ENCODE data around the gene ATP1A1. TPM values are rescaled to one million over a fixed set of nuclear protein-coding genes. Genes with fewer than 3 reads are reported as not detected.

ATP1A1 gene
- total RNA-seq, 1 donor from 2014 or later: 255 TPM

DNA sequence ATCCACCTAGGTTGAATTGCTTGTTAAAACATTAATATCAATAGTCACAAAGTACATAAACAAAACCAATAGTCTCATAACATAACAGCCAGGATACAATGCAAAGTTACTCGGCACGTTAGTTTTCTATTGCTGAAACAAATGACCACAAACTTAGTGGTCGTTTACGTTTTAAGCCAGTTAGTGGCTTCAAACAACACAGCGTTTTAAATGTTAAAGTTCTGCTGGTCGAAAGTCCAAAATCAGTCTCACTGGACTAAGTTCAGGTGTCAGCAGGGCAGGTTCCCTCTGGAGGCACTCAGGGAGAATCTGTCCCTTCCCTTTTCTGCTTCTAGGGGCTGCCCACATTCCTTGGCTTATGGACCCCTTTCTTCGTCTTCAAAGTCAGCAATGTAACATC, 35.6 kb upstream of the ATP1A1 start:
- Histone ChIP-seq H3K36me3 (no peaks in the 10 kb centered on the region), H3K4me3 (no peak overlapping the region), H3K27ac (no peak overlapping the region), H3K4me1 (no peaks in the 10 kb centered on the region), H3K27me3 (no peaks in the 10 kb centered on the region), H3K9me3 (no peaks in the 10 kb centered on the region)
- DNase-seq (ENCODE audit: low spot score in 2 of 2): no peak
- intact Hi-C loops (cut with DNase I): no loop called here
- TF ChIP-seq, protein P1, sequence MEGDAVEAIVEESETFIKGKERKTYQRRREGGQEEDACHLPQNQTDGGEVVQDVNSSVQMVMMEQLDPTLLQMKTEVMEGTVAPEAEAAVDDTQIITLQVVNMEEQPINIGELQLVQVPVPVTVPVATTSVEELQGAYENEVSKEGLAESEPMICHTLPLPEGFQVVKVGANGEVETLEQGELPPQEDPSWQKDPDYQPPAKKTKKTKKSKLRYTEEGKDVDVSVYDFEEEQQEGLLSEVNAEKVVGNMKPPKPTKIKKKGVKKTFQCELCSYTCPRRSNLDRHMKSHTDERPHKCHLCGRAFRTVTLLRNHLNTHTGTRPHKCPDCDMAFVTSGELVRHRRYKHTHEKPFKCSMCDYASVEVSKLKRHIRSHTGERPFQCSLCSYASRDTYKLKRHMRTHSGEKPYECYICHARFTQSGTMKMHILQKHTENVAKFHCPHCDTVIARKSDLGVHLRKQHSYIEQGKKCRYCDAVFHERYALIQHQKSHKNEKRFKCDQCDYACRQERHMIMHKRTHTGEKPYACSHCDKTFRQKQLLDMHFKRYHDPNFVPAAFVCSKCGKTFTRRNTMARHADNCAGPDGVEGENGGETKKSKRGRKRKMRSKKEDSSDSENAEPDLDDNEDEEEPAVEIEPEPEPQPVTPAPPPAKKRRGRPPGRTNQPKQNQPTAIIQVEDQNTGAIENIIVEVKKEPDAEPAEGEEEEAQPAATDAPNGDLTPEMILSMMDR (IDR thresholded peaks at IDR 0.05): no peak

DNA sequence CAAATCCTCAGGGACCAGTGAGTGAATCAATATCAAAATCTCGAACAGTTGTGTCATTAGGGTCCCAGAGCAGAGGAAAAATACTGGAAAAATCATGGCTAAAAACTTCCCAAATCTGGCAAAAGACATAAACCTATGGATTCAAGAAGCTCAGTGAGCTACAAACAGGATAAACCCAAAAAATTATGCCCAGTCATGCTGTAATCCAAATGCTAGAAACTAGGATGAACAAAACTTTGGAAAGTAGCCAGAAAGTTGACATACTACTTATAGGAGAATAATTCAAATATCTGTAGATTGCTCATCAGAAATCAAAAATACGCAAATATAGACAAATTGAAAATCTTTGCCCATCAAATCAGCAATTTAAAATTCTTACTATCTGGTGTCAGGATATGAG, 34.6 kb upstream of the ATP1A1 start:
- TF ChIP-seq, protein P1 (IDR thresholded peaks at IDR 0.05): no peak
- H3K9me3 ChIP-seq: no peaks in the 10 kb centered on the region
- no peaks in the 10 kb centered on the region for H3K4me1 ChIP-seq
- H3K27ac ChIP-seq: no peak overlapping the region
- H3K36me3 ChIP-seq: no peaks in the 10 kb centered on the region
- intact Hi-C loops (cut with DNase I): no loop called here
- no peaks in the 10 kb centered on the region for H3K27me3 ChIP-seq
- no peak for DNase-seq (ENCODE audit: low spot score in 2 of 2)
- no peak overlapping the region for H3K4me3 ChIP-seq

DNA sequence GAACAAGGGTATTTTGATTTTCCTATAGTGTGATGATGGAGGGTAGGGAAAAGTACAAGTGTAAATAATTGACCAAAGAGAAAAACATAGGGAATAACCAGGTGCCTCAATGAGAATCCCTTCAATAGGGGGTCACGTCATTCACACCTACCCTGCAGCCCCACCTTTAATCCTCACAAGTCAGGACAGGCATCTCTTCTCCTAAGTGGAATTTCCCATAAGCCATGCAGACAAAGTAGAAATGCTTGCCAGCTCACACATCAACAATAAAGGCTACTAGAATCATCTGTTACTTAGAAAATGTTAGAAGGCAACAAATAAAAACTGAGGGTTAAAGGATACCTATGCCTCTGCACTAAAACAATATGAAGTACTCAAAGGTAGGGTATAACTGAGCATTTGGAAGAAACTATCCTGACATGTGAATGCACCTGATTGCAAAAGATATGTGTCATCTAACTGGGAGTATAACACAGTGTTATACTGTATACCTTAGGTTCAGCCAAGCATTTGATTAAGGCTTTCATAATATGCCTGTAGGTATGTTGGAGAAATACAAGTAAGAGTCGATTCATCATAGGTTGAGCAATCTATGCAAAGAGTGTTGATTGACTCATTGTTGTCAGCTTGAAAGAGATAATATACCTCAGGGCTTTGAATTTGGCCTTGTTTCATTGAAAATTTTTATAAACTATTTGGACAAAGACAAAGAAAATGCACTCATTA, 32.4 kb upstream of the ATP1A1 start:
- intact Hi-C loops (cut with DNase I): no loop called here
- Histone ChIP-seq H3K36me3 (no peaks in the 10 kb centered on the region), H3K4me1 (no peaks in the 10 kb centered on the region), H3K27me3 (no peaks in the 10 kb centered on the region), H3K9me3 (no peaks in the 10 kb centered on the region), H3K4me3 (no peak overlapping the region), H3K27ac (no peak overlapping the region)
- TF ChIP-seq, protein P1 (IDR thresholded peaks at IDR 0.05): no peak
- no peak for DNase-seq (ENCODE audit: low spot score in 2 of 2)

DNA sequence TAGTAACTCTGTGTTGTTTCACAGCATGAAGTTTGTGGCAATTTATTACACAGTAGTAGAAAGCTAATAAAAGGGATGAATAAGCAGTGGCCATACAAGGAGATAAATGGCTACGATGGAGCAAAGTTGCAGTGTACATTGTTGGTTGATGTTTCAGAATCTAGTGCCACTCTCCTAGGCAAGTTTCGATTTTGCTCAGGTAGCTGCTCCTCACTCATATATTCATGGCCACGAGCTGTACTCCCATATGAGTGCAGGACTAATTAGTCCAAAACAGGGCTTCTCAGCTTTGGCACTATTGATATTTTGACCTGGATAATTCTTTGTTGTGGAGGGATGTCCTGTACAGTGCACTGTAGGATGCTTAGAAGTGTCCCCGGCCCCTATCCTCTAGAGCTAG, 30.0 kb upstream of the ATP1A1 start:
- TF ChIP-seq, protein P1 (IDR thresholded peaks at IDR 0.05): no peak
- no peaks in the 10 kb centered on the region for H3K27me3 ChIP-seq
- no peak overlapping the region for H3K27ac ChIP-seq
- H3K4me3 ChIP-seq: no peak overlapping the region
- H3K9me3 ChIP-seq: no peaks in the 10 kb centered on the region
- no peaks in the 10 kb centered on the region for H3K4me1 ChIP-seq
- intact Hi-C loops (cut with DNase I): no loop called here
- DNase-seq (ENCODE audit: low spot score in 2 of 2): no peak
- no peaks in the 10 kb centered on the region for H3K36me3 ChIP-seq

DNA sequence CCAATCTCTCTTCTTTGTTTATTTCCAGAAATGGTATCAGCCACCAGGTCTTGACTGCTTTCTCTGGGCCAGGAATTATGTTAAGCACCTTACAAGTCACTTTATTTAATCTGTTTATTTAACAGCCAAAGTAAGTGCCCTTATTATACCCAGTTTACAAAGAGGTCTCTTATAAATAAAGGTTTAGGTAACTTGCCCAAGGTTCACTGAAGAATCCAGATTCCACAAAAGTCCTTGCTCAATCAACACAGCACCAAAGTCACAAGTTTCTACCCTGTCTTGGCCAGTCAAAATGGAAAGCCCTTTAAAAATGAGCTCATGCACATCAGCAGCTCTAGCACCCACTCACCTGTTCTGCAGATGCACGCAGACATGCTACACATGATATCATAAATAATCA, 28.0 kb upstream of the ATP1A1 start:
- intact Hi-C loops (cut with DNase I): no loop called here
- Histone ChIP-seq H3K9me3 (no peaks in the 10 kb centered on the region), H3K4me3 (no peak overlapping the region), H3K36me3 (no peaks in the 10 kb centered on the region), H3K4me1 (no peaks in the 10 kb centered on the region), H3K27ac (no peak overlapping the region), H3K27me3 (no peaks in the 10 kb centered on the region)
- TF ChIP-seq, protein P1 (IDR thresholded peaks at IDR 0.05): no peak
- DNase-seq (ENCODE audit: low spot score in 2 of 2): no peak

DNA sequence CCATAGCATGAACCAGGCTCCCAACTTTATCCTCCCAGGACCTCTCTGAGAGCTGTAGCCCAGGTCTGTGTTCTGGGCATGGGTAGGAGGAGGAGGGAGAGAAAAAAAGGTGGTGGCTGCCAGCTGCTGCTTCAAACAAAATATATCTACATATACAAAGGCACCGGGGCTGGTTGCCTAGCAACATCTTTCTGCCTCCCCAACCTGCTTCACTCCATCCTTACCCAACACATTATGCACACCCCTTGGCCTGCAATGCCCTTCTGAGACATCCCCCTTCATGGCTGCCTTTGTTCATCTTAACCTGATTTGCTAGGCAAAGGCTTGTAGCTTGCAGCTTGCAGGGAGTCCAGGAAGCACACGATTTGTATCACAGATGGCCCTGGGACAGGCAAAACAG, 27.2 kb upstream of the ATP1A1 start:
- intact Hi-C loops (cut with DNase I): no loop called here
- Histone ChIP-seq H3K27ac (no peak overlapping the region), H3K4me1 (no peaks in the 10 kb centered on the region), H3K36me3 (no peaks in the 10 kb centered on the region), H3K27me3 (no peaks in the 10 kb centered on the region), H3K9me3 (no peaks in the 10 kb centered on the region), H3K4me3 (no peak overlapping the region)
- no peak for DNase-seq (ENCODE audit: low spot score in 2 of 2)
- TF ChIP-seq, protein P1 (IDR thresholded peaks at IDR 0.05): no peak
